ENCODE measurements around the gene FBXL17. TPM values are rescaled to one million over a fixed set of nuclear protein-coding genes. Genes with fewer than 3 reads are reported as not detected.

Gene FBXL17
- total and polyA plus RNA-seq, 4 donors: 2.1 to 14.1 (median 6.3) TPM

DNA sequence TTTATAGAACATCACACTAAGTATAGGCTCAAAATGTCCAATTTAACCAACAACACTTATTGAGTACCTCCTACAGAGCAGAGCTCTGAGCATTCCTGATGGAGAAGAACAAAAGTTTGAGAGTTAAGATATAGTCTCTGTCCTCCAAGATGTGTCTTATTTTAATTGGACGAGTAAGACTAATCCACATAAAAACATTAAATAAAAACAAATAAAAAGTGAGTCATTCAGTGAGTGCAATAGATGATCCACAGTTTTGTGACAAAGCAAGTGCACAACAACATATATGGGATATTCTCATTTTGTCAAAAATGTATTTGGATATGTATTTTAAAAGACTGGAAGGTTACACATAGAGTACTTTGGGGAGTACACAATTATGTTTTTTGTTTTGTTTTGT is 277.4 kb downstream of the FBXL17 start:
- no peak overlapping the region for H3K27ac ChIP-seq (ENCODE audit: low read depth in 1 of 2, low read length in 2 of 2)
- TF ChIP-seq GABPA (IDR thresholded peaks at IDR 0.05 in 1 of 2, conservative IDR thresholded peaks at IDR 0.05 in 1 of 2) (no peak), FOXA2 (IDR thresholded peaks at IDR 0.05) (no peak)
- TF ChIP-seq, protein P1, sequence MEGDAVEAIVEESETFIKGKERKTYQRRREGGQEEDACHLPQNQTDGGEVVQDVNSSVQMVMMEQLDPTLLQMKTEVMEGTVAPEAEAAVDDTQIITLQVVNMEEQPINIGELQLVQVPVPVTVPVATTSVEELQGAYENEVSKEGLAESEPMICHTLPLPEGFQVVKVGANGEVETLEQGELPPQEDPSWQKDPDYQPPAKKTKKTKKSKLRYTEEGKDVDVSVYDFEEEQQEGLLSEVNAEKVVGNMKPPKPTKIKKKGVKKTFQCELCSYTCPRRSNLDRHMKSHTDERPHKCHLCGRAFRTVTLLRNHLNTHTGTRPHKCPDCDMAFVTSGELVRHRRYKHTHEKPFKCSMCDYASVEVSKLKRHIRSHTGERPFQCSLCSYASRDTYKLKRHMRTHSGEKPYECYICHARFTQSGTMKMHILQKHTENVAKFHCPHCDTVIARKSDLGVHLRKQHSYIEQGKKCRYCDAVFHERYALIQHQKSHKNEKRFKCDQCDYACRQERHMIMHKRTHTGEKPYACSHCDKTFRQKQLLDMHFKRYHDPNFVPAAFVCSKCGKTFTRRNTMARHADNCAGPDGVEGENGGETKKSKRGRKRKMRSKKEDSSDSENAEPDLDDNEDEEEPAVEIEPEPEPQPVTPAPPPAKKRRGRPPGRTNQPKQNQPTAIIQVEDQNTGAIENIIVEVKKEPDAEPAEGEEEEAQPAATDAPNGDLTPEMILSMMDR (IDR thresholded peaks at IDR 0.05; ENCODE audit: low read depth, low read length, missing input control): no peak
- TF ChIP-seq, protein P2, sequence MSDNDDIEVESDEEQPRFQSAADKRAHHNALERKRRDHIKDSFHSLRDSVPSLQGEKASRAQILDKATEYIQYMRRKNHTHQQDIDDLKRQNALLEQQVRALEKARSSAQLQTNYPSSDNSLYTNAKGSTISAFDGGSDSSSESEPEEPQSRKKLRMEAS (IDR thresholded peaks at IDR 0.05): no peak
- TF ChIP-seq, protein P3, sequence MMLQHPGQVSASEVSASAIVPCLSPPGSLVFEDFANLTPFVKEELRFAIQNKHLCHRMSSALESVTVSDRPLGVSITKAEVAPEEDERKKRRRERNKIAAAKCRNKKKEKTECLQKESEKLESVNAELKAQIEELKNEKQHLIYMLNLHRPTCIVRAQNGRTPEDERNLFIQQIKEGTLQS (IDR thresholded peaks at IDR 0.05): no peak
- WGBS: 98% methylated on average over 1 of the region's 1 CpG

DNA sequence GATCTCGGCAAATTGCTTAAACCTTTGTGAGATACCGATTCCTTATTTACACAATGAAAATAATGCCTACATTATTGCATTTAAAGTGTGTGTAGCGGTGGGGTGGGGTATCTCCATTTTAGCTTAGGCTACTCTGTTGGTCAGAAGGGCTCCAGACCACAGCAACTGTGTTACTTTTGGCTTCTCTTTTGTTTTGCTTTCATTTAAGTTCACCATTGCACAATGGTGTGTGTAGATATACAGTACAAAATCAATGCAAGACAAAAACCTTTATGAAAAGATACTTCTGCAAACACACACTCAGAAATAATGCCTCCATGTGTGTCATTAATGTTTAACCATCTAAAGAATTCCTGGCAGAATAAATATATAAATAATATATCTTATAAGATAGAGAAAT is 279.4 kb downstream of the FBXL17 start:
- Histone ChIP-seq H3K27me3 (ENCODE audit: control insufficient read depth in 4 of 4, insufficient read depth in 4 of 4, low read length in 3 of 4) (no peaks in the 10 kb centered on the region), H3K9ac (ENCODE audit: low read depth in 1 of 2, low read length in 2 of 2) (no peak overlapping the region), H3K27ac (ENCODE audit: low read depth in 1 of 2, low read length in 2 of 2) (no peak overlapping the region), H3K4me1 (ENCODE audit: control insufficient read depth in 4 of 4, insufficient read depth in 4 of 4, low read length in 3 of 4) (no peaks in the 10 kb centered on the region), H3K36me3 (ENCODE audit: control insufficient read depth in 4 of 4, insufficient read depth in 3 of 4, low read depth in 1 of 4, low read length in 3 of 4) (no peaks in the 10 kb centered on the region), H3K9me3 (ENCODE audit: control insufficient read depth in 4 of 4, low read length in 3 of 4) (no peaks in the 10 kb centered on the region), H3K4me3 (ENCODE audit: low read depth in 1 of 3, low read length in 3 of 3) (no peak overlapping the region)
- no peak for DNase-seq (ENCODE audit: low spot score)
- TF ChIP-seq FOXA1 (IDR thresholded peaks at IDR 0.05): no peak
- no peak for TF ChIP-seq SP1 (IDR thresholded peaks at IDR 0.05)
- TF ChIP-seq HNF4G (IDR thresholded peaks at IDR 0.05): no peak
- TF ChIP-seq, protein P4, sequence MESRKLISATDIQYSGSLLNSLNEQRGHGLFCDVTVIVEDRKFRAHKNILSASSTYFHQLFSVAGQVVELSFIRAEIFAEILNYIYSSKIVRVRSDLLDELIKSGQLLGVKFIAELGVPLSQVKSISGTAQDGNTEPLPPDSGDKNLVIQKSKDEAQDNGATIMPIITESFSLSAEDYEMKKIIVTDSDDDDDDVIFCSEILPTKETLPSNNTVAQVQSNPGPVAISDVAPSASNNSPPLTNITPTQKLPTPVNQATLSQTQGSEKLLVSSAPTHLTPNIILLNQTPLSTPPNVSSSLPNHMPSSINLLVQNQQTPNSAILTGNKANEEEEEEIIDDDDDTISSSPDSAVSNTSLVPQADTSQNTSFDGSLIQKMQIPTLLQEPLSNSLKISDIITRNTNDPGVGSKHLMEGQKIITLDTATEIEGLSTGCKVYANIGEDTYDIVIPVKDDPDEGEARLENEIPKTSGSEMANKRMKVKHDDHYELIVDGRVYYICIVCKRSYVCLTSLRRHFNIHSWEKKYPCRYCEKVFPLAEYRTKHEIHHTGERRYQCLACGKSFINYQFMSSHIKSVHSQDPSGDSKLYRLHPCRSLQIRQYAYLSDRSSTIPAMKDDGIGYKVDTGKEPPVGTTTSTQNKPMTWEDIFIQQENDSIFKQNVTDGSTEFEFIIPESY (IDR thresholded peaks at IDR 0.05): no peak
- no peak for TF ChIP-seq HNF4A (conservative IDR thresholded peaks at IDR 0.05)
- TF ChIP-seq NR2F2 (IDR thresholded peaks at IDR 0.05): no peak
- no peak for TF ChIP-seq RAD21 (IDR thresholded peaks at IDR 0.05)
- TF ChIP-seq FOXA2 (IDR thresholded peaks at IDR 0.05): no peak
- TF ChIP-seq GABPA (IDR thresholded peaks at IDR 0.05 in 1 of 2, conservative IDR thresholded peaks at IDR 0.05 in 1 of 2): no peak
- 96% methylated on average over 3 of the region's 3 CpGs for WGBS

More for the DNA sequence above, 277.4 kb downstream of the FBXL17 start:
- no peak for DNase-seq (ENCODE audit: low spot score)
- no peaks in the 10 kb centered on the region for H3K9me3 ChIP-seq (ENCODE audit: control insufficient read depth in 4 of 4, low read length in 3 of 4)
- no peak overlapping the region for H3K4me3 ChIP-seq (ENCODE audit: low read depth in 1 of 3, low read length in 3 of 3)
- no peaks in the 10 kb centered on the region for H3K36me3 ChIP-seq (ENCODE audit: control insufficient read depth in 4 of 4, insufficient read depth in 3 of 4, low read depth in 1 of 4, low read length in 3 of 4)
- no peaks in the 10 kb centered on the region for H3K4me1 ChIP-seq (ENCODE audit: control insufficient read depth in 4 of 4, insufficient read depth in 4 of 4, low read length in 3 of 4)
- no peaks in the 10 kb centered on the region for H3K27me3 ChIP-seq (ENCODE audit: control insufficient read depth in 4 of 4, insufficient read depth in 4 of 4, low read length in 3 of 4)
- no peak overlapping the region for H3K9ac ChIP-seq (ENCODE audit: low read depth in 1 of 2, low read length in 2 of 2)

DNA sequence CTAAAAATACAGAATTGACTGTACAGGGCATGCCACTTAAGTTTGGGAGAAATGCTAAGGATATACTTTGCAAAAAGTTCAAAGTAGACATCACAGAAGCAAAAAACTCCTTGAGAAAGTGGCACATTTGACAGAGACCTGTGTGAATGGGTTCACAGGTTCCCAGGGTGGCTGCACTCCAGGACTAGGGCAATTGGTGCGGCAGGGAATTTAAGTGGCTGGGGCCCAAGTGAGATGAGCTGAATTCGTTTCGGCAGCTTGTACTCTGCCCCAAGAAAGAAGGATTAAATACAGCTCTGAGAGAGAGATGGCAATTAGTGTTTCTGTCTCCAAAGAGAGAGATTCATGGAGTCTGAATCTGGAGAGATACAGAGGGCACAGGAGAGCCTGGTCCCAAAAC is 280.1 kb downstream of the FBXL17 start:
- 88% methylated on average over 3 of the region's 3 CpGs for WGBS
- TF ChIP-seq HNF4A (conservative IDR thresholded peaks at IDR 0.05) (no peak), FOXA2 (IDR thresholded peaks at IDR 0.05) (no peak), TAF1 (conservative IDR thresholded peaks at IDR 0.05) (no peak), HNF4G (IDR thresholded peaks at IDR 0.05) (no peak), NR2F2 (IDR thresholded peaks at IDR 0.05) (no peak), RAD21 (IDR thresholded peaks at IDR 0.05) (no peak), YY1 (IDR thresholded peaks at IDR 0.05) (no peak), SP1 (IDR thresholded peaks at IDR 0.05) (no peak), EGR1 (IDR thresholded peaks at IDR 0.05; ENCODE audit: low read depth in 2 of 2) (no peak), RXRA (IDR thresholded peaks at IDR 0.05) (no peak), FOXA1 (IDR thresholded peaks at IDR 0.05) (no peak), GABPA (IDR thresholded peaks at IDR 0.05 in 1 of 2, conservative IDR thresholded peaks at IDR 0.05 in 1 of 2) (no peak), JUND (IDR thresholded peaks at IDR 0.05) (no peak)
- TF ChIP-seq, protein P3 (IDR thresholded peaks at IDR 0.05): no peak
- TF ChIP-seq, protein P1 (IDR thresholded peaks at IDR 0.05; ENCODE audit: low read depth, low read length, missing input control): no peak
- TF ChIP-seq, protein P2 (IDR thresholded peaks at IDR 0.05): no peak
- DNase-seq (ENCODE audit: low spot score): no peak
- Histone ChIP-seq H3K9me3 (ENCODE audit: control insufficient read depth in 4 of 4, low read length in 3 of 4) (no peaks in the 10 kb centered on the region), H3K27ac (ENCODE audit: low read depth in 1 of 2, low read length in 2 of 2) (no peak overlapping the region), H3K4me3 (ENCODE audit: low read depth in 1 of 3, low read length in 3 of 3) (no peak overlapping the region), H3K9ac (ENCODE audit: low read depth in 1 of 2, low read length in 2 of 2) (no peak overlapping the region), H3K36me3 (ENCODE audit: control insufficient read depth in 4 of 4, insufficient read depth in 3 of 4, low read depth in 1 of 4, low read length in 3 of 4) (no peaks in the 10 kb centered on the region), H3K27me3 (ENCODE audit: control insufficient read depth in 4 of 4, insufficient read depth in 4 of 4, low read length in 3 of 4) (no peaks in the 10 kb centered on the region), H3K4me1 (ENCODE audit: control insufficient read depth in 4 of 4, insufficient read depth in 4 of 4, low read length in 3 of 4) (no peaks in the 10 kb centered on the region)

All from liver (tissue), 9 donors.